HepG2 (cell line): Measurements from ENCODE around the gene PPM1G. TPM values are rescaled to one million over a fixed set of nuclear protein-coding genes. Genes with fewer than 3 reads are reported as not detected.

Experiments used
- BRCA1 ChIP-seq: sonication (generic); formaldehyde crosslinking; IDR thresholded peaks from 2 replicates; pipeline ENCODE4 v1.4.0; 2020; ENCODE audit warnings: missing genetic modification reagents
- CSRNP1 ChIP-seq: sonication (generic); formaldehyde crosslinking; IDR thresholded peaks from 2 replicates; pipeline ENCODE4 v1.8.1; 2023; ENCODE audit warnings: mild to moderate bottlenecking, missing genetic modification reagents
- DNMT1 ChIP-seq: sonication (generic); formaldehyde crosslinking; IDR thresholded peaks from 2 replicates; pipeline ENCODE4 v1.5.1; 2020; ENCODE audit warnings: mild to moderate bottlenecking, missing genetic modification reagents
- DPF2 ChIP-seq: sonication (generic); formaldehyde crosslinking; IDR thresholded peaks from 2 replicates; pipeline ENCODE4 v1.4.0; 2020; ENCODE audit warnings: mild to moderate bottlenecking, low read depth, missing genetic modification reagents, borderline replicate concordance
- DRAP1 ChIP-seq: IDR thresholded peaks from 2 replicates; pipeline ENCODE4 v1.6.1; 2016; ENCODE audit warnings: missing genetic modification reagents, missing compliant biosample characterization
- EHMT2 ChIP-seq: fragments of 200-600 bp; sonication (generic); IDR thresholded peaks from 2 replicates; pipeline ENCODE4 v1.7.0; 2017; ENCODE audit warnings: antibody characterized with exemption, low read depth, low read length, borderline replicate concordance
- ELF1 ChIP-seq: sonication (generic); formaldehyde crosslinking; IDR thresholded peaks from 2 replicates; pipeline ENCODE4 v1.4.0; 2020; ENCODE audit warnings: missing genetic modification reagents
- GATAD1 ChIP-seq: IDR thresholded peaks from 2 replicates; pipeline ENCODE4 v1.6.1; 2016; ENCODE audit warnings: missing genetic modification reagents, missing compliant biosample characterization
- MED8 ChIP-seq: sonication (generic); formaldehyde crosslinking; IDR thresholded peaks from 2 replicates; pipeline ENCODE4 v1.8.1; 2023; ENCODE audit warnings: mild to moderate bottlenecking, missing genetic modification reagents; ENCODE audit not compliant: insufficient replicate concordance
- NKX3-1 ChIP-seq: sonication (generic); formaldehyde crosslinking; IDR thresholded peaks from 2 replicates; pipeline ENCODE4 v1.5.0; 2020; ENCODE audit warnings: missing genetic modification reagents
- SMAD3 ChIP-seq: sonication (generic); formaldehyde crosslinking; IDR thresholded peaks from 2 replicates; pipeline ENCODE4 v1.4.0; 2020; ENCODE audit warnings: missing genetic modification reagents
- SOX5 ChIP-seq: IDR thresholded peaks from 2 replicates; pipeline ENCODE4 v1.6.1; 2016; ENCODE audit warnings: borderline replicate concordance
- TCF12 ChIP-seq, 2 experiments: fragments of 450-650 bp in 1 of 2; sonication (generic) in 1 of 2; formaldehyde crosslinking in 1 of 2; IDR thresholded peaks; 2 replicates each; pipeline versions ENCODE4 v1.6.1 to v1.8.0; 2017 to 2022; ENCODE audit warnings: antibody characterized with exemption in 1 of 2, mild to moderate bottlenecking in 1 of 2, missing genetic modification reagents in 1 of 2, moderate library complexity in 1 of 2
- TEF ChIP-seq: sonication (generic); formaldehyde crosslinking; IDR thresholded peaks from 2 replicates; pipeline ENCODE4 v1.5.0; 2020; ENCODE audit warnings: missing genetic modification reagents
- ZBTB38 ChIP-seq: sonication (generic); formaldehyde crosslinking; IDR thresholded peaks from 2 replicates; pipeline ENCODE4 v1.5.1; 2020; ENCODE audit warnings: mild to moderate bottlenecking, missing genetic modification reagents
- ZFP36L2 ChIP-seq: sonication (generic); formaldehyde crosslinking; IDR thresholded peaks from 2 replicates; pipeline ENCODE4 v1.4.0; 2020; ENCODE audit warnings: missing genetic modification reagents
- ZNF546 ChIP-seq: sonication (generic); formaldehyde crosslinking; conservative IDR thresholded peaks from 2 replicates; pipeline ENCODE4 v1.8.1; 2023; ENCODE audit warnings: mild to moderate bottlenecking, missing genetic modification reagents
- ZNF556 ChIP-seq: sonication (generic); formaldehyde crosslinking; IDR thresholded peaks from 2 replicates; pipeline ENCODE4 v1.4.0; 2020; ENCODE audit warnings: mild to moderate bottlenecking, missing genetic modification reagents, borderline replicate concordance
- ZNF569 ChIP-seq: sonication (generic); formaldehyde crosslinking; IDR thresholded peaks from 2 replicates; pipeline ENCODE4 v1.5.0; 2020; ENCODE audit warnings: mild to moderate bottlenecking, missing genetic modification reagents, moderate library complexity, borderline replicate concordance
- ZNF572 ChIP-seq: sonication (generic); formaldehyde crosslinking; IDR thresholded peaks from 2 replicates; pipeline ENCODE4 v1.5.1; 2020; ENCODE audit warnings: mild to moderate bottlenecking, missing genetic modification reagents
- ZNF598 ChIP-seq: sonication (generic); formaldehyde crosslinking; IDR thresholded peaks from 2 replicates; pipeline ENCODE4 v1.5.1; 2020; ENCODE audit warnings: mild to moderate bottlenecking, missing genetic modification reagents, borderline replicate concordance
- ZNF792 ChIP-seq: IDR thresholded peaks from 2 replicates; pipeline ENCODE4 v1.6.1; 2016
- polyA plus RNA-seq, 8 experiments: library from polyadenylated mRNA; depleted of rRNA in 3 of 8; stranded (reverse) in 7 of 8; unstranded in 1 of 8; fragments of >200 nt; fragmentation: Illumina TruSeq in 4 of 8; extraction: Trizol in 4 of 8; gene quantifications; 2 replicates each; pipeline versions ENCODE4 v1.2.1 to v1.2.3, GENCODE V29; 2011 to 2016; ENCODE audit warnings: low read depth in 4 of 8, missing spikeins in 1 of 8, mixed read lengths in 1 of 8; ENCODE audit not compliant: insufficient read depth in 1 of 8
- total RNA-seq, 5 experiments: library from RNA; depleted of rRNA; stranded (reverse); fragments of >200 nt; fragmentation: Illumina TruSeq; extraction: Trizol; gene quantifications; 2 replicates each; pipeline ENCODE4 v1.2.3, GENCODE V29; 2016; ENCODE audit warnings: low read depth in 1 of 5
- TF ChIP-seq, protein P1 (sequence below): sonication (generic); formaldehyde crosslinking; IDR thresholded peaks from 2 replicates; pipeline ENCODE4 v1.9.0; 2021; ENCODE audit warnings: missing genetic modification reagents, mild to moderate bottlenecking, borderline replicate concordance
- TF ChIP-seq, protein P2 (sequence below): sonication (generic); formaldehyde crosslinking; IDR thresholded peaks from 2 replicates; pipeline ENCODE4 v1.4.0; 2020; ENCODE audit warnings: mild to moderate bottlenecking, missing genetic modification reagents

PPM1G gene
- total and polyA plus RNA-seq, 2 of the 13 experiments (the other 11 are each of a cell fraction or from before 2014, with no cell fraction given): 58.2 to 213 TPM

GRCh38 chr2:27428978-27429541 lies 19.7 kb upstream of the PPM1G start (continued):
- TF ChIP-seq NKX3-1 (CRISPR knock-in tag) (peak; percentile 78; the same call in 1 of the 2 replicates), GATAD1 (0 out of 2 replicates have a peak, but pooled peaks have one; percentile 16), ZNF792 (CRISPR knock-in tag) (peak; percentile 62; the same call in 1 of the 2 replicates), EHMT2 (no peak), ZBTB38 (peak; percentile 39; the same call in 1 of the 2 replicates), ELF1 (CRISPR knock-in tag) (no peak), TEF (CRISPR knock-in tag) (no peak; the same call in 1 of the 2 replicates), SOX5 (CRISPR knock-in tag) (no peak; the same call in 1 of the 2 replicates), BRCA1 (CRISPR knock-in tag) (0 out of 2 replicates have a peak, but pooled peaks have one; percentile 3), SMAD3 (CRISPR knock-in tag) (no peak), ZFP36L2 (CRISPR knock-in tag) (no peak), MED8 (CRISPR knock-in tag) (no peak), ZNF572 (0 out of 2 replicates have a peak, but pooled peaks have one; percentile 57), TCF12 (IDR thresholded peaks at IDR 0.05) (no peak), TCF12 (CRISPR knock-in tag; IDR thresholded peaks at IDR 0.05) (no peak), DRAP1 (CRISPR knock-in tag) (no peak), DNMT1 (no peak), CSRNP1 (no peak; the same call in 1 of the 2 replicates), ZNF556 (CRISPR knock-in tag) (peak; percentile 74; the same call in 1 of the 2 replicates), ZNF598 (CRISPR knock-in tag) (no peak; the same call in 1 of the 2 replicates), DPF2 (CRISPR knock-in tag) (peak; percentile 61; the same call in 1 of the 2 replicates), ZNF569 (CRISPR knock-in tag) (no peak), ZNF546 (CRISPR knock-in tag) (no peak; the same call in 1 of the 2 replicates)
- TF ChIP-seq, protein P1, sequence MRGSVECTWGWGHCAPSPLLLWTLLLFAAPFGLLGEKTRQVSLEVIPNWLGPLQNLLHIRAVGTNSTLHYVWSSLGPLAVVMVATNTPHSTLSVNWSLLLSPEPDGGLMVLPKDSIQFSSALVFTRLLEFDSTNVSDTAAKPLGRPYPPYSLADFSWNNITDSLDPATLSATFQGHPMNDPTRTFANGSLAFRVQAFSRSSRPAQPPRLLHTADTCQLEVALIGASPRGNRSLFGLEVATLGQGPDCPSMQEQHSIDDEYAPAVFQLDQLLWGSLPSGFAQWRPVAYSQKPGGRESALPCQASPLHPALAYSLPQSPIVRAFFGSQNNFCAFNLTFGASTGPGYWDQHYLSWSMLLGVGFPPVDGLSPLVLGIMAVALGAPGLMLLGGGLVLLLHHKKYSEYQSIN (CRISPR knock-in tag): no peak
- TF ChIP-seq, protein P2, sequence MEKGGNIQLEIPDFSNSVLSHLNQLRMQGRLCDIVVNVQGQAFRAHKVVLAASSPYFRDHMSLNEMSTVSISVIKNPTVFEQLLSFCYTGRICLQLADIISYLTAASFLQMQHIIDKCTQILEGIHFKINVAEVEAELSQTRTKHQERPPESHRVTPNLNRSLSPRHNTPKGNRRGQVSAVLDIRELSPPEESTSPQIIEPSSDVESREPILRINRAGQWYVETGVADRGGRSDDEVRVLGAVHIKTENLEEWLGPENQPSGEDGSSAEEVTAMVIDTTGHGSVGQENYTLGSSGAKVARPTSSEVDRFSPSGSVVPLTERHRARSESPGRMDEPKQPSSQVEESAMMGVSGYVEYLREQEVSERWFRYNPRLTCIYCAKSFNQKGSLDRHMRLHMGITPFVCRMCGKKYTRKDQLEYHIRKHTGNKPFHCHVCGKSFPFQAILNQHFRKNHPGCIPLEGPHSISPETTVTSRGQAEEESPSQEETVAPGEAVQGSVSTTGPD: no peak
